NCI-H748 (cell line): ENCODE measurements around the gene ZXDC.

Source experiments
- DNase-seq: peaks from one replicate; lab custom pipeline; 2025; ENCODE audit not compliant: unreplicated experiment; lab: John Stamatoyannopoulos, UW

ZXDC gene

DNA sequence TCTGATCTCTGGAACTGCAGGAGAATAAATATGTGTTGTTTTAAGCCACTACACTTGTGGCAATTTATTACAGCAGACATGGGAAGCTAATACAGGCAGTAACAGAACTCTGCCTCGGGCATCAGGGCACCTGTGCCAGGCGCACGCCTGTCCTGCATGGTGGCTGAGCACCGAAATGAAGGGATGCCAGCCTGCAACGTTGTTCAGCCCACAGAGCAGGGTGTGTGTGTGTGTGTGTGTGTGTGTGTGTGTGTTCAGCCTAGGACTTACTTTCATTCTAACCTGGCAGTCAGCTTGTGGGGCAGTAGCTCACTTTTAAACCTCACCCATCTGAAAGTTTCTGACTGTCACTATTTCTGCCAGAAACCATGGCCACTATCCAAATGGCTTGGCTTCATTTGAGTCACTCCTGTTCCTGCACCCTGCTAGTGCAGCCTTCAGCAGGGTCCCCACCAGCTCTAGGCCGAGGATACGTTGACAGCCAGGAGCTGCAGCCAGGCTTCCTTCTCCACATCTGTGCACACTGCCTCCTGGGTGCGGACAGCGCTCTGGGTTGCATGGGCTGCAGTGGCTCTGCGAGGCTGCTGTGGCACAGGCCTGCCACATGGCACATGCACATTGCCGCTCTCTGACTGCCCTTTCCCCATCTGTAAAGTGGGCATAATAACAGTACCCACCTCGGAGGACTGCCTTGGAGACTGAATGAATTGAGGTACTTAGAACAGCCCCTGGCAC, 37.4 kb upstream of the ZXDC start:
- no peak for DNase-seq

DNA sequence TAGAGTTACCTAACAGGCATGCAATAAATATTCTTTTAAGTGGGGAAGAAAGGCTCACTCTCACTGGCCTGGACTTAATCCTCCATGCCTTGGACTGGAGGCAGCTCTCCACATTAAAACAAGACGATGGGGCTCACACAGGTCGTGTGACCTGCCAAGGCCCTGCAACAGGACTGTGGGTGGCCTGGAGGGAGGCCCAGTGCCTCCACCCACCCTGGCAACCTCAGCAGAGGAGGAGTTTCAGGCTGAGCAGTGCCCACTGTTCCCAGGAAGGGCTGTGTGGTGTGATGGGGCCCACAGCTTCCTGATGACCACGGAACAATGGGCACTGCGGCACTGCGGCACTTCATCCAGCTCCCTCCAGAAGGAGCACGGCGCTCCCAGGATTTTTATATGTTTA, 36.3 kb upstream of the ZXDC start:
- DNase-seq: no peak

DNA sequence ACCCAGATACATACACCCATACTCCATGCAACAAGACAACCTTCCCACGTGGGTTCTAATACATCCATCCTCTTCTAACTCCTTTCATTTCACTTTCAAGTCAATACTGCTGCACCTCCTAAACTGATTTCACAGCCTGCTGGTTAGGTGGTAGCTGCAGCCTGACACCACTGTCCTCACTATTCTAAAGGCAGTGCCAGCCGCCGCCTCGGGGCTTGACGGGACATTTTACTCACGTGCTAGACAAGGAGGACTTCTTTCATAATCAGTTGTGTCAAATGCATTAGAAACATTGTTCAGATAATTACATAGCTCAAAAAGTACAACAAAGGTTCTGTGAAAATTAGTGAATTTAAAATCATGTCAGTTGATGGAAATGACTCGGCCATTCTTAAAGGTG, 35.6 kb upstream of the ZXDC start:
- DNase-seq: no peak

DNA sequence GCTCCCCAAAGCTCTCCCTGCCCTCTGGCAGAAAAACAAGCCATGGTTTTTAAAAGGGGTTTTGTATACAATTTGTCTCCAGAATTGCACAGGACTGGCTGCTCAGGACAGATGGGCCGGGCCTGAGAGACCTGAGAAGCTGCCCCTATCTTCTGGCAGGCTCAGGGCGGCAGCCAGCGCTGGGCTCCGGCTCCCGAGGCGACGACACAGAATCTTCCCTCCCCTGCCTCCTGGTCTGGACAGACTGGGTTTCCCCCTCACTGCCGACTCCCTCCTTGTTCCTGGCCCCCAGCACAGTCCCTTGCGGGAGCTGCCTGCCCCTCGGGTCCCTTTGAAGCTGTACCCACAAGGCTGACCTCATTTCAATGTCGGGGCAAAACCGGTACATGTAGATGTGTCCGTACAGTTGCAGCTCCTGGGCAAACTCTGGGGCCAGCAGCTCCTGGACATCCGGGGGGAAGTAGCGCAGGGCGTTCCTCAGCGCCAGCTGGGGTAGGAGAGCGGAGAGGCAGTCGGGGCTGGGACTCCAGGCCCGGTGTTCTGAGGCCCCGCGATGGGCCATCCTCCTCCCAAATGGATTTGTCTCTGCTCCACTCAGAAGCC, 34.7 kb upstream of the ZXDC start:
- no peak for DNase-seq

DNA sequence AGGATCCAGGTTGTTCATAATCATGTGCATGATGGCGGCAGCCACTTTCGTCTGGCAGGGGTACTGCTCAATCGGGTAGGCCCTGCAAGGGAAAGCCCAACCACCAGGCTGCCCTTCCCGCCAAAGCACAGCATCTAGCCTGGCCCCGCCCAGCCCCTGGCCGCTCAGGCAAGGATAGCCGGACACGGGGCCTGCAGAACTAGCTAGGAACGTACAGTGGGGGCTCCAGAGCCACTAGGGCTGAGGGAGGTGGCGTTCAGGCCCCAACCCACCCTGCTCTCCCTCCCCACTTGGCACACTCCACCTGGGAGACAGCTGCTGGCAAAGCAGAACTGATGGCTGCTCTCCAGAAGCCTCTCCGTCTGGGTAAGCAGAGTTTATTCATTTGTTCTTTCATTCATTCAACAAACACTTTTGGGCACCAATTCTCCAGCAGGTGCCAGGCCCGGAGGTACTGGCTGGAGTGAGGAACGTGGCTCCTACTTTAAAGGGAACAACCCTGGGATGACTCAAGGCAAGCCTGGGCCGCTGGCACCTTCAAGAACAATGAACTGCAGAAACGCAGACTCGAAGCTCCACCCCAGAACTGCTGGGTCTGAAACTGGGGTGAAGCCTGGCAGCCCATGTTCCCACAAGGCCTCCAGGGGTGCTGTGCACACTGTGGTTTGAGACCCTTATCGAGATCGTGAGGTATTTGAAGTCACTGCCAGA, 34.1 kb upstream of the ZXDC start:
- DNase-seq: peak; percentile 7

DNA sequence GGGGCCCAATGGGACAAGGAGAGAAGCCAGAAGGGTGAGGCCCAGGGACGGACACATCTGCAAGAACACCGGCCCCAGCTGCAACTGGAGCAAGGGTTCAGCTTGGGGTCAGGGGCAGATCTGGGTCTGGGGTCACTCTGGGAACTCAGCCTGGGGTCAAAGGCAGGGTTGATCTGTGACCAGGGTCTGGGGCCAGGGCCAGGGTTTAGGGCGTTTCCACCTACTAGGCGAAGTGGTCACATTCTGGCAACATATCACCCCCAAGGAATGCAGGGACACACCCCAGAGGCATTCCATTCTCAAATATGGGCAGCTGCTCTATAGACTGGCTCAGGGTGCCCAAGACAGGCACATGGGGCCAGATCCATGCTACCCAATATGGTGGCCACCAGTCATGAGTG, 32.9 kb upstream of the ZXDC start:
- no peak for DNase-seq

DNA sequence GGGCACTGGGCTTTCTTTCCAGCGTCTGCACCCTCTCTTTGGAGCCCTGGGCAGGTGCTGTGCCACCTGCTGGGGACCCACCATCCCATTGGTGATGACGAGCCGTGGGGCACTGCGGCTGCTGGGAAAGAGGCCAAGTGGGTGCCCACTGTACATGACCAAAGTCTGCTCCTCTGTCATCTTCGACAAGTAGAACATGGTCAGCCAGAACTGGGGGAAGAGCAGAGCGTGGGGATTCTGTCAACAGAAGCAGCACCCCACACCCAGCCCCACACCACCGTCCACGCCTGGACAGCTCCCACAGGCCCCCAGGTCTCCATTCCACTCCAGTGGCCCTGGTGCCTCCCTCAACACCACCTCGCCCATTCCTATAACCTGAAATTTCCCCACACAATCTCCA, 32.2 kb upstream of the ZXDC start:
- DNase-seq: no peak

DNA sequence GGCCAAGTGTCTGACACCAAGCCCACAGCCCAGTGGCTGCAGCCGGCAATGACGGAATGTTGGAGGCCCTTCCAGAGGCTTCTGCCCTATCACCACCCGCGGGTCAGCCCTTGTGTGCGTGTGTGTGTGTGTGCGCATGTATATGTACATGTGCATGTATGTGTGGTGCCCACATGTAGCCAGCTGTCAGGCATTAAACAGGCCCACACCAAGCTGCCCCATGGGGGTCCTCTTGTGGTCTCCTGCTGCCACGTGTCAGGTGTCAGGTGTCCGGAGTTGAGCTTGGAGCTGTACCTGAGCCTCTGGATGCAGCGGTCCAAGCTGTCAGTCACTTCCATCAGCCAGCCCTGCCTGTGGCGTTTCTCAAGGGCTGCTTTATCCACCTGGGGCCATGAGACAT, 28.0 kb upstream of the ZXDC start:
- DNase-seq: no peak

DNA sequence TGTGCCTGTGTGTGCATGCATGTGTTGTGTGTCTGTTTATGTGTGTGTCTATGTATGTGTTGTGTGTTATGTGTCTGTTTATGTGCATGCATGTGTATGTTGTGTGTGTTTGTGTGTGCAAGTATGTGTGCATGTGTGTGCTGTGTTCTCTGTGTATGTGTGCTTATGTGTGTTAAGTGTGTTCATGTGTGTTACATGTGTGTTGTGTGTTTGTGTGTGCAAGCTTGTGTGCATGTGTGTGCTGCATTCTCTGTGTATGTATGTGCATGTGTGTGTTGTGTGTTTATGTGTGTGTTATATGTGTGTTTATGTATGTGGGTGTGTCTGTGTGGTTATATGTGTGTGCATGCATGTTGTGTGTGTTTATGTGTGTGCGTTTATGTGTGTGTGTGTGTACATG, 27.0 kb upstream of the ZXDC start:
- DNase-seq: no peak

DNA sequence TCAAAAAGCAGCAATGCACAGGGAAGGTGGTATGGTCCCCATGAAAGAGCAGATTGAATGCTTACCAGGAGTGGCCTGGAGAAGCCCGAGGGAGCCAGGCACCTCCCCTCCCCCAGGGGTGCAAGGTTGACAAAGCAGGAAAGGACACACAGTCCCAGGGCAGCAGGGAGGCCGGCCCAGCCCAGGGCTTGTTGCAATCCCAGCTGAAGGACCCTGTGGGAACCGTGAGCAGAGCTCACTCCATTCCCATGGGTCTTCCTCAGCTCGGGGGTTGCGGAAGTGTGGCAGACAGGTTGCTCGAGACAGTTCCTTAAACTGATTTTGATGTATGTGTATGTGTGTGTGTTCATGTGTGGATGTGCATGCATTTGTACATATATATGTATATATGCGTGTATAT, 26.0 kb upstream of the ZXDC start:
- DNase-seq: no peak

DNA sequence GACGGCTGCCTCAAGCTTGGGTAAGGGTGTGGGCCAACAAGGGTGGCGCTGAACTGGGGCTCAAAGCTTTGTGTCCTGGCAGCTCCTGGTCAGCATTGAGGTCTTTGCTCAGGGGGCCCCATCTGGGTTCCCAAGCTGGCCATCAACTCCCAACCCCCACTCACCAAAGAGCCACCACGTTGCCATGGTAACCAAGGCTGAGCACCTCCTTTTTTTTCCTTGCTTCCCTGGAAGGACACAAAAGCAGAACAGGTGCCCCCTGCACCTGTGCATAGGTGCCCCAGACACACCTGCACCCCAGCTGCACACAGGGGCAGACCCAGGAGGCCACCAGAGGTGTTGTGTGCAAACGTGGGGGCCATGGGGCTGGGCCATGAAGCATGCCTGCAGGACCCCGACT, 25.4 kb upstream of the ZXDC start:
- DNase-seq: no peak

DNA sequence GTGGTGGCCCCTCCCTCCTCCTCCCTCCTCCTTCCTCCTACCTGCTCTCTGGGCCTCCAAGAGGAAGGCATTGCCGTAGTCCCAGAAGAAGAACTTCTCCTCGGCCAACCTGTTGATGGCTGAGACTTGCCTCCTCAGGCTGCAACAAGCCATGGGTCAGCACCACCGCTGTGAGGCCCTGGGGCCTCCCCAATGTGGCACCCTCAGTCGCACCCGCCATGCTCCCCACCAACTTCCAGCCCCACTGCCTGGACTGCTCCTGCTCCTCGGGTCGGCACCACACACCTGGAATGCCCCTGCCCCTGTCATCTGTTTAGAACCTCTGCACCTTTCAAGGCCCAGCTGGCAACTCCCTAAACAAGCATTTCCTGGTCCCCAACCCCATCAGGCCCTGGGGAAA, 24.3 kb upstream of the ZXDC start:
- no peak for DNase-seq

DNA sequence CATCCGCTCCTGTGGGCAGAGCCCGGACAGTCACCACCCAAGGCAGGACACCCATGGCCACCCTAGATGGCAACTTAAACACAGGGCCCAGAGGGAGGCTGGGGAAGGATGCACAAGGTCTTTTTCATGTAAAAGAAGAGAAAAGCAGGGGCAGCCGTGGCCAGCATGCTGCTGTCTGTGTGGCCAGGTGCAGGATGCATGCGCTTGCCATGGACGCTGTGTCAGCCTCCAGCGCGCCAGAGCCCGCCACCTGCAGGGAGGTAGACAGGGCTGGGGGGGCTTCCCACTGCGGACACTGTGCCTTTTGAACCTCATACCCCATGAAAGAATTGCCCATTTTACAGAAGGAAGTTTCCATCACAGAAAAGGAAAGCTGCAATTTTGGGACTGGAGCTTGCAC, 23.7 kb upstream of the ZXDC start:
- no peak for DNase-seq

DNA sequence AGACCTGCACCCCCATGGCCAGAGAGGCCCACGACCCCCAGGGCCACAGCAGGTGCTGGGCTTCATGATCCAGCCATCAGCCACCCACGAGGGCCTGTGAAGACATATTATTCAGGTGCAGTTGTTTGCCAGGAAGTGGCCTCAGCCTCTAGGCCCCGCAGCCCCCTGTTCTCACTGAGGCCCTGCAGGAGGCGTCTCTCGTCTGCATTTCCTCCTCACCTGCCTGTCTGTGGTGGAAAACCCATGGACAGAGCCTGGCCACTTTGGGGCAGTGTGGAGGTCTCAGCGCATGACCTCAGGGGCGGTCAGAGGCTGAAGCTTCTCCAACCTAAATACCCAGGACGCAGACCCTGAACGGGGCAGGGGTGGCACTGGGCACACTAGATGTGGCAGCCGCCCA, 23.2 kb upstream of the ZXDC start:
- no peak for DNase-seq

DNA sequence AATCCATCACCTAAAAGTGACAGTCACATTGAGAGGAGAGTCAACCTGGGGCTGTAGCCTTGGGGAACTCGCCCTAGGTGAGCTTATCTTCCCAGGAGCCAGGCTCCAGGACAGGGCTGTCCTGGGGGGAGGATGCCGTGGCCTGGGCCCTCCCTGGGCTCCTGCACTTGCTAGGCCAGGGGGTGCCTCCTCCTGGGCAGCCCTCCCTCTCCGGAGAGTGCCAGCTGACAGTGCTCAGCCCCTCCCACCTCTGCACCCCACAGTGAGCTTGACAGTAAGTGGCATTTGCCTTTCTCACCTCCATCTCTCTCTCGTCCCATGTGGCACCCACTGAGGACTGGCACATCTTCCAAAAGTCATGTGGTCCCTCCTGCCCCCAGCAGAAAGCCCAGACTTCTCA, 22.8 kb upstream of the ZXDC start:
- no peak for DNase-seq

DNA sequence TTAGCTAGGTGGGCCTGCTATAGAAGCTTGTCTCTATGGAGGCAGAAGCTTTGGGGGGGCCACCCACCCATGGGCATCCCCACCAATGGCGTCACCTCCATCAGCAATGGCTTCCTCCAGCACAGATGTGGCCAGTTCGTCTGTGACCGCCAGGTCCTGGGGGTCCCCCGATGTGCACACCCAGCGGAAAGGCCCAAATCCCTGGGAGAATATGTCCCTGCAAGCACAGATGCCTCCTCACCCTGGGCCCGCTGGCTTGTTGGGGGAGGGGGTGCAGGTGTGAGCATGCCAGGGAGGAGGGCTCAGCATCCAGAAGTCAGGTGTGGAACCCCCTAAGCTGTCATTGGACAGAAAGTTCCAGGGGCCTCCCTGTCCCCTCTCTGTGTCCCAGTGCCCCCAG, 22.3 kb upstream of the ZXDC start:
- no peak for DNase-seq

DNA sequence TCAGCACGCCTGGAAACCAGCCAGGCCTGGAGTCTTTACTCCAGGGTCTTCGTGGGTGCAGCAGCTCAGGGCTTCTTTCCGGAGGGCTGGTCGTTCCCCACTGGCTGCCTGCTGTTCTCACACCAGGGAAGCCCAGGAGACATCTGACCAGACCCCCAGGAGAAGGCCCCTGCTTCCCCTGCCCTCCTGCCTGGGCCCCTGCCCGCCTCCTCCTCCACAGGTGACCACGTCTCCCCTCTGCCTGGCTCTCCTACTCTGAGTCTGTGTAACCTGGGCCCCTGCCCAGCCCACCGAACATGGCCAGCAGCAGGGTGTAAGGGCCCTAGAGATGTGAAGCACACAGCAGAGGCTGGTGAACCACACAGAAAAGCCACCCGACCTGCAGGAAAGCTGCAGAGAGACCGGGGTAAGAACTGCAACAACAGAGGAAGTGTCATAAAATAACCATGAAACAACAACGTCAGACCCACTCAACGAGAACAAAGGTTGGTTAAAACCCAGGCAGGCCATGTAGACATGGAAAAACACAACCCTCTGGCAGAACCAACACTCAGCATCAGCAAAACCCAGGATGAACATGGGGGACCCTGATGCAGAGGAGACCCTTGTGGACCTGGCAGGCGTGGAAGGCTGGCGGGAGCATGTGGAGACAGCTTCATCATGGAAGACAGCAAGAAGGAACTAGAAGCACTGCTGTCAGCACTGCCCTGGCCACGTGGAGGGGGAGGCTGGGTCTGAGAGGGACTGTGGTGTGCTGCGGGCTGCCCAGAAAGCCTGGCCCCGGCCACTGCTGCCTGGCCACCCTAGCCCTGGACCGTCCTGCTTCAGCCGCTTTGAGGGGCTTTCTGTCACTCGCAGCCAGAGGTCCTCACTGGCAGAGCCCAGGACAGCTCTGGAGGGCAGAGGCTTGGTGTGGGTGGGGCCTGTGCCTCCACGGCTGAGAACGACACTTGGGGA, 21.5 kb upstream of the ZXDC start:
- no peak for DNase-seq

DNA sequence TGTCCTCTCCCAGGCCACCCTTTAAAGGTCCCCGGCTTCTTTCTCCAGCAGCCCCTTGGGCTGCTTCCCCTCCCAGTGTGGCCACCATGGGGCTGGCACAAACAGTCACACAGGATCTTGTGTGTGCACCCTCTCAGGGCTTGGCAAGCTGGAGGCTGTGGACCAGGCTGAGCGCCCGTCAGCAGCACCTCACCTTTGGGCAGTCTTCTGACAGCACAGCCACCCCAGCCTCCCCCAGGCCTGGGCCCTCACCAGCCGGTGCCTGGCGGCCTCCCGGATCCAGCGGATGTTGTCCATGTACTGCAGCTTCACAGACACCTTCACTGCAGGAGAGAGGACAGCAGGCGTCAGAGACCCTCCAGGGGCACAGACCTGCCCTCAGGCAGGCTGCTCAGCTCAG, 20.1 kb upstream of the ZXDC start:
- no peak for DNase-seq

DNA sequence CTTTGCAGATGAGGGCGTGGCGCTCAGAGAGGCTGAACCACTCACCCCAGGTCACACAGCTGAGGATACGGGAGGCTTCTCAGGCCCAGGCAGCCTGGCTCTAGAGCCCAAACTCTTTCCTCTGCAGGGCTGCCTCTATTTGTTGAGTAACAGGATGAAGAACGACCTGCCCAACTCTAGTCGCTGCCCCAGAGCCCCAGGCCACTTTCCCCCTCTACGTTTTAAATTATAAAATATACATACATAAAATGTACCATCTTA, 19.2 kb upstream of the ZXDC start:
- DNase-seq: no peak

DNA sequence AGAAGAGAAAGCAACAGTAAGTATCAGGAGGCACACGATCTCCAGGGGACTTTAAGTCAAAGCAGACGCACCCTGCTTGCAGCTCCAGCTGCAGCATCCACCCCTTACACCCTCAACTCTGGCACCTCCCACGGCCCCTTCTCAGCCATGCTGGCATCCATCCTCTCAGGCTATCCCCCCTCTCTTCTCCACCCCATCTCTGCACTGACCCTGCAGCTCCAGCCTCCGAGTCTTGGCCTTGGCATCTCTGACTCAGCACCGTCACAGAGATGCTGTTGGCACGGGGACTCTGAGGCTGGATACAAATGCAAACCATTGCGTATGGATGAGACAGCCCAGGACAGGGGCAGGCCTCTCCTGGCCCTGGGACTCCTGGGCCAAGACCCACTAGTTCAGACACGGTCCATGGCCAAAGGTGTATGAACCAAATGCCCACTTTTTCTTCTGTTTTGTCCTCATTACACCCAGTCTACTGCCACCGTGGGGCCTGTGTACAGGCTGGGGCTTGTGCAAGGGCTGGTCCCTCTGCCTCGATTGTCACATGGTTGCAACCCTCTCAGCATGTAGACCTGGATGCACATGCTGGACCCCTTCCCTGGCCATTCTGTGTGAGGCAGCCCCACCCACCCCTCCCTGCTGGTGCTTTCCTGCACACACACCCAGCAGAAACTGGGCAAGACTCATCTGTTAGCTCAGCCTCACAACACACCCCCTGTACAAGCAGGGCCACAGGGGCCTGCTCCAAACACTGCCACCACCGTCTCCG, 18.7 kb upstream of the ZXDC start:
- DNase-seq: no peak

DNA sequence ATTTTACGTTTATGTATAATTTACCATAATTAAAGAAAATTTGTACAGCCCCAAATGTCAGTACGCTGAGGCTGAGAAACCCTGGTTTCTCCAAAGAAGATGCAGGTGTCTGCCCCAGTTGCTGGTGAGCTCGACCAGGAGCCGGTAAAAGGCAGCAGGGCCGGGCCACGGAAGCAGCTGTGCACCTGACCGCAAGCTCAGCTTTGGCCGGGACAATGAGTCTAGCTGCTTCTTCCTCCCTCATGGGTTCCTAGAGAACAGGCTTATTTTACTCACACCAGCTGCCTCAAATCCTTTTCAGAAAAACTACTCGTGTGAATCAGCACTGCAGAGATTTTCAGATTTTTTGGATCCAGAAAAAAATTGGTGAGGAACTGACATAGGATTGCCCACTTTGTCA, 18.0 kb upstream of the ZXDC start:
- DNase-seq: no peak
